Activated CD8-positive, alpha-beta memory T cell treated with anti-CD3 and anti-CD28 coated beads for 36 hours (primary cell): ENCODE results near the gene MNDA. TPM values are rescaled to one million over a fixed set of nuclear protein-coding genes. Genes with fewer than 3 reads are reported as not detected.
"Not testable (repeated sequence)": the region's sequence is repeated elsewhere in the genome, so short reads cannot be mapped to it uniquely, and the experiment has no call there.

Experiments
- CTCF ChIA-PET: fragments of 350-600 bp; sonication (Branson Sonifier 250); formaldehyde crosslinking; loops from one replicate; lab custom pipeline; 2021; ENCODE audit warnings: antibody characterized with exemption; lab: Charles Lee
- POLR2A ChIA-PET: fragments of 350-600 bp; sonication (Branson Sonifier 250); formaldehyde crosslinking; loops from one replicate; lab custom pipeline; 2021; ENCODE audit warnings: antibody characterized with exemption; lab: Charles Lee
- total RNA-seq, 2 experiments: library from RNA; stranded (reverse); gene quantifications; one replicate each; pipeline ENCODE4 v1.2.3, GENCODE V29; 2021

MNDA gene
- total RNA-seq, 2 experiments from 2014 or later, result not detected

GRCh38 chr1:158830074-158830677 lies 975 bp upstream of the MNDA start:
- POLR2A ChIA-PET, result no interaction called here
- CTCF ChIA-PET, result no interaction called here

DNA sequence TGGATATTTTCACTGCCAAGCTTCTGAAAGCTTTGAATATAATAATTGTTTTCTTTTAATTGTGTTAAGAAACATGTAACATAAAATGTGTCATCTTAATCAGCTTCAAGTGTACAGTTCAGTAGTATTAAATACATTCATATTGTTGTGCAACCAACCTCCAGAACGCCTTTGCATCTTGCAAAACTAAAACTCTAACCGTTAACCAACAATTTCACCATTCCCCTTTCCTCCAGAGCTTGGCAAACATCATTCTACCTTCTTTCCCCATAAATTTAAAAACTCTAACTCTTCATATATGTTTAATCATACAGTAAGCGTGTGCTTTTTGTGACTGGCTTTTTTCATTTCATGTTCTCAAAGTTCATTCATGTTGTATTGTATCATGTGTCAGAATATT lies 2.1 kb downstream of the MNDA start:
- ChIA-PET POLR2A (no interaction called here), CTCF (no interaction called here)

GRCh38 chr1:158836038-158836437 lies 4.9 kb downstream of the MNDA start:
- ChIA-PET POLR2A (no interaction called here), CTCF (no interaction called here)

- POLR2A ChIA-PET, result no interaction called here
- CTCF ChIA-PET, result no interaction called here
These were observed 7.5 kb downstream of the MNDA start for GRCh38 chr1:158838660-158839059.

DNA sequence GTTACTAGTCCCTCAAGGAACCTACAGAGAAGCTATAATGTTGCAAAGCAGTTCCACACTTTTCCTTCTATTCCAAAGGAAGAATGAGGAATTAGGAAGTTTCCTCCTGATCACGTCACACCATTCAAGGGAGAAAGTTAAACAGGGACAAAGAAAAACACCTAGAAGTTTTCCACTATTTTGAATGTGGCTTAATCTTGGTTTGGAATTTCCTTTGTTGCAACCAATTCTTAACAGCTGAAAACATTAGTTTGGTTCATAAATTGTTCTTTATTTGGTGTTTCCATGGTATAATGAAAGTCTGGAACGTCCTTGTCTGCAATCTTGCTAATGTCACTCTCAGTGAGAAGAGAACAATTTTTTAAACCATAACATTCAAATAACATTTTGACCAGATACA lies 8.4 kb downstream of the MNDA start:
- ChIA-PET CTCF (no interaction called here), POLR2A (no interaction called here)

GRCh38 chr1:158840236-158840635 lies 9.1 kb downstream of the MNDA start:
- ChIA-PET POLR2A (no interaction called here), CTCF (no interaction called here)

- ChIA-PET CTCF (no interaction called here), POLR2A (no interaction called here)
These were observed 33.4 kb downstream of the MNDA start for GRCh38 chr1:158864595-158864994.

DNA sequence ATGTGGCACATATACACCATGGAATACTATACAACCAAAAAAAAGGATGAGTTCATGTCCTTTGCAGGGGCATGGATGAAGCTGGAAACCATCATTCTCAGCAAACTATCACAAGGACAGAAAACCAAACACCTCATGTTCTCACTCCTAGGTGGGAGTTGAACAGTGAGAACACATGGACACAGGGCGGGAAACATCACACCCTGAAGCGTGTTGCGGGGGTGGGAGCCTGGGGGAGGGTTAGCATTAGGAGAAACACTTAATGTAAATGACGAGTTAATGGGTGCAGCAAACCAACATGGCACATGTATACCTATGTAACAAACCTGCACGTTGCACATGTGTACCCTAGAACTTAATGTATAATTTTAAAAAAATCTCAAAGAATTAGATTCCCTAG lies 39.3 kb downstream of the MNDA start:
- POLR2A ChIA-PET, CTCF ChIA-PET: not testable (repeated sequence)

DNA sequence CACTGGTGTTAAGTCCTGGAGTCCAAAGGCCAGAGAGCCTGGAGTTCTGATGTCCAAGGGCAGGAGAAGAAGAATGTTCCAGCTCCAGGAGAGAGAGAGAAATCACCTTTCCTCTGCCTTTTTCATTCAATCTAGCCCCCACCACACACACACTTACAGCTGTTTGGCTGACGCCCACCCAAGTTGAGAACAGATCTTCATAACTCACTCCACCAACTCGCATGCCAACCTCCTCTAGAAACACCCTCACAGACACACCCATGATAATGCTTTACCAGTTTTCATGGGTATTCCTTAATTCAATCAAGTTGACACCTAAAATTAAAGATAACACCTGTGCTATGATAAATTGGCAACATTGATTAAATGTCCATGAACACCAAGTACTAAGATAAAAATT lies 42.0 kb downstream of the MNDA start:
- CTCF ChIA-PET, result no interaction called here
- POLR2A ChIA-PET, result no interaction called here

DNA sequence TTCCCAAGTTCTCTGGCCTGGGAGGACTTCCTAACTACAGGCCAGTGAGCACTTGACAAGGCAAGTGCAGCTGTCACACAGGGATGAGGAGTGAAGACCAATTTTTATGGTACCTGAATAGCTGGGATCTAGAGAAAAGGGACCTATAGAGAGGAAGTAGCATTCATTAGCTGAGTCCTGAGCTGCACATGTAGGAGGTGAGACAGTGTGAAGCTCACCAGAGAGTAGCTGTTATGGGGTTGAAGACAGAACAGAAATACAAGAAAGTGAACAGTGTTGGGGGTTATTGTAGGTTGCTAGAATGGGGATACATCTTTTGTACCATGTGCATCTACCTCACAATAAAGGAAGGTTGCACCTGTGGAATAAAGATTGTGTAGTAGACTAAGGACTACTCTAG lies 62.5 kb downstream of the MNDA start:
- CTCF ChIA-PET, result no interaction called here
- POLR2A ChIA-PET, result no interaction called here

DNA sequence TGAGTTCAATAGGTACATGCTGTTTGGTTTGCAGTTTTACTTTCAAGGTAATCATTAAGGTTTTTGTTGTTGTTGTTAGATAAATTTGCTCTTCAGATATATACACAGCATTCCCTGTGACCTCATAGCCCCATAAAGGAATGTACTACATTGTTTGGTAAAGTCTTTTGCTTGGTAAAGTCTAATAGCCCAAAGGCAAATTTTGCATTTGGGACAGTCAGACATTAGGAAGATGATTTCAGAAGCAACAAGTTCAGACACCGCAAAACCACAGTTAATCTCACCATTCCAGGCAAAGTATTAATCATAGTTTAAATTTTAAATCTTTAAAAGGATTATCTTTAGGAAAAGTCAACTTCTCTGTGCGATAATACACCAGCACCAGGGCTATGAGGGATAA lies 67.6 kb downstream of the MNDA start:
- POLR2A ChIA-PET, result no interaction called here
- CTCF ChIA-PET, result no interaction called here

Other genes starting within 250 kb of the MNDA start
- not detected for gene OR10Z1, start 226.1 kb upstream of the MNDA start, total RNA-seq
- not detected for gene SPTA1, start 144.6 kb upstream of the MNDA start, total RNA-seq
- not detected for gene OR6K2, start 130.7 kb upstream of the MNDA start, total RNA-seq
- not detected for gene OR6K3, start 110.6 kb upstream of the MNDA start, total RNA-seq
- not detected for gene OR6K6, start 76.6 kb upstream of the MNDA start, total RNA-seq
- not detected for gene OR6N1, start 59.2 kb upstream of the MNDA start, total RNA-seq
- not detected for gene OR6N2, start 50.1 kb upstream of the MNDA start, total RNA-seq
- gene PYHIN1, start 100.2 kb downstream of the MNDA start, total RNA-seq, result 10 to 100 TPM; 14.3 to 17.4 TPM
- 100 to 1,000 TPM; 203 to 212 TPM for gene IFI16, start 178.6 kb downstream of the MNDA start, total RNA-seq
- gene AIM2, start 245.4 kb downstream of the MNDA start, total RNA-seq, result 10 to 100 TPM; 64.8 to 64.9 TPM